Osteocyte (in vitro differentiated cells): ENCODE data around the gene TXNDC11. TPM values are rescaled to one million over a fixed set of nuclear protein-coding genes. Genes with fewer than 3 reads are reported as not detected.

Experiments used
- DNase-seq: peaks from one replicate; pipeline ENCODE4 v3.0.0; 2021; ENCODE audit warnings: mixed read lengths; ENCODE audit not compliant: unreplicated experiment; ENCODE audit errors: extremely low spot score
- H3K27ac Mint-ChIP-seq: one replicate; pipeline ENCODE4 v1.8.0; 2021; ENCODE audit warnings: mild to moderate bottlenecking, mixed read lengths; ENCODE audit not compliant: unreplicated experiment
- H3K27me3 Mint-ChIP-seq: one replicate; pipeline ENCODE4 v1.8.0; 2021; ENCODE audit warnings: mixed read lengths; ENCODE audit not compliant: unreplicated experiment
- H3K36me3 Mint-ChIP-seq: one replicate; pipeline ENCODE4 v1.8.0; 2021; ENCODE audit warnings: mixed read lengths; ENCODE audit not compliant: unreplicated experiment
- H3K4me1 Mint-ChIP-seq: one replicate; pipeline ENCODE4 v1.8.0; 2021; ENCODE audit warnings: mixed read lengths; ENCODE audit not compliant: unreplicated experiment
- H3K4me3 Mint-ChIP-seq: one replicate; pipeline ENCODE4 v1.8.0; 2021; ENCODE audit warnings: mild to moderate bottlenecking, moderate library complexity, mixed read lengths; ENCODE audit not compliant: unreplicated experiment
- H3K9me3 Mint-ChIP-seq: one replicate; pipeline ENCODE4 v1.8.0; 2021; ENCODE audit warnings: mixed read lengths; ENCODE audit not compliant: unreplicated experiment
- total RNA-seq: library from RNA; stranded (reverse); gene quantifications from 2 replicates; pipeline ENCODE4 v1.2.1, GENCODE V29; 2021
- TF ChIP-seq, protein P1 (sequence below): fragments of 200-600 bp; sonication (generic); IDR thresholded peaks from 2 replicates; pipeline ENCODE4 v1.5.0; 2021; ENCODE audit warnings: antibody characterized with exemption, mild to moderate bottlenecking, moderate library complexity

TXNDC11 gene
- total RNA-seq, 1 donor from 2014 or later = 31.9 TPM

- H3K9me3 Mint-ChIP-seq = no peaks in the 10 kb centered on the region
- no peaks in the 10 kb centered on the region for H3K27me3 Mint-ChIP-seq
- no peaks in the 10 kb centered on the region for H3K36me3 Mint-ChIP-seq
- peak overlapping the region; percentile 95 for H3K4me3 Mint-ChIP-seq
- peak overlapping the region; percentile 91 for H3K27ac Mint-ChIP-seq
- peaks cover 55% of the 10 kb centered on the region for H3K4me1 Mint-ChIP-seq
- TF ChIP-seq, protein P1, sequence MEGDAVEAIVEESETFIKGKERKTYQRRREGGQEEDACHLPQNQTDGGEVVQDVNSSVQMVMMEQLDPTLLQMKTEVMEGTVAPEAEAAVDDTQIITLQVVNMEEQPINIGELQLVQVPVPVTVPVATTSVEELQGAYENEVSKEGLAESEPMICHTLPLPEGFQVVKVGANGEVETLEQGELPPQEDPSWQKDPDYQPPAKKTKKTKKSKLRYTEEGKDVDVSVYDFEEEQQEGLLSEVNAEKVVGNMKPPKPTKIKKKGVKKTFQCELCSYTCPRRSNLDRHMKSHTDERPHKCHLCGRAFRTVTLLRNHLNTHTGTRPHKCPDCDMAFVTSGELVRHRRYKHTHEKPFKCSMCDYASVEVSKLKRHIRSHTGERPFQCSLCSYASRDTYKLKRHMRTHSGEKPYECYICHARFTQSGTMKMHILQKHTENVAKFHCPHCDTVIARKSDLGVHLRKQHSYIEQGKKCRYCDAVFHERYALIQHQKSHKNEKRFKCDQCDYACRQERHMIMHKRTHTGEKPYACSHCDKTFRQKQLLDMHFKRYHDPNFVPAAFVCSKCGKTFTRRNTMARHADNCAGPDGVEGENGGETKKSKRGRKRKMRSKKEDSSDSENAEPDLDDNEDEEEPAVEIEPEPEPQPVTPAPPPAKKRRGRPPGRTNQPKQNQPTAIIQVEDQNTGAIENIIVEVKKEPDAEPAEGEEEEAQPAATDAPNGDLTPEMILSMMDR = no peak
- no peak for DNase-seq
Observed at GRCh38 chr16:11742093-11742535, 543 bp downstream of the TXNDC11 start.

- H3K9me3 Mint-ChIP-seq = no peaks in the 10 kb centered on the region
- peaks cover 58% of the 10 kb centered on the region for H3K4me1 Mint-ChIP-seq
- peak overlapping the region; percentile 23 for H3K27ac Mint-ChIP-seq
- peak overlapping the region; percentile 95 for H3K4me3 Mint-ChIP-seq
- TF ChIP-seq, protein P1 = no peak
- H3K36me3 Mint-ChIP-seq = peaks cover 8% of the 10 kb centered on the region
- DNase-seq = no peak
- no peaks in the 10 kb centered on the region for H3K27me3 Mint-ChIP-seq
Observed at GRCh38 chr16:11740567-11740966, 2.1 kb downstream of the TXNDC11 start.

DNA sequence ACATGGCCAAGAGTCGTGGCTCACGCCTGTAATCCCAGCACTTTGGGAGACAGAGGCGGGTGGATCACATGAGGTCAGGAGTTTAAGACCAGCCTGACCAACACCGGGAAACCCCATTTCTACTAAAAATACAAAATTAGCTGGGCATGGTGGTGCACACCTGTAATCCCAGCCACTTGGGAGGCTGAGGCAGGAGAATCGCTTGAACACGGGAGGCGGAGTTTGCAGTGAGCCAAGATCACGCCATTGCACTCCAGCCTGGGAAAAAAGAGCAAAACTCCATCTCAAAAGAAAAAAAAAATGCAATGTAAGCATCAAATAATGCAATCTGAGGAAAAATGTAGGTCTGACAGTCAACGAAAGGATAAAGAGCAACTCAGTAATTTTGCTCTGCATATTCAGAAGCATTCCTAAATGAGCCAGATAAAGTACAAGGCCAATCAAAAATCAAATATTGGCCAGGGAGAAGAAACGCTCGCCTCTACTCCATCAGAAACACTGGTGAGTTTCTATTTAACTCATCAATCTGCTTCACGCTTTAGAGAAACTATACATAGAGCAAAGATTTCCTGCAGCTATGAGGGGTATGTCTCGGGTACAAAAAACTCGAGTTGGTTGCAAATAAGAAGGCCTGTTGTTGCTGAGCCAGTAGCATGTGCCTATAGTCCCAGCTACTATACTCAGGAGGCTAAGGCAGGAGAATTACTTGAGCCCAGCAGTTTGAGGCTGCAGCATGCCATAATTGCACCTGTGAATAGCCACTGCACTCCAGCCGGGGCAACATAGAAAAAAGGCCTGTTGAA lies 3.7 kb downstream of the TXNDC11 start:
- no peak for DNase-seq

DNA sequence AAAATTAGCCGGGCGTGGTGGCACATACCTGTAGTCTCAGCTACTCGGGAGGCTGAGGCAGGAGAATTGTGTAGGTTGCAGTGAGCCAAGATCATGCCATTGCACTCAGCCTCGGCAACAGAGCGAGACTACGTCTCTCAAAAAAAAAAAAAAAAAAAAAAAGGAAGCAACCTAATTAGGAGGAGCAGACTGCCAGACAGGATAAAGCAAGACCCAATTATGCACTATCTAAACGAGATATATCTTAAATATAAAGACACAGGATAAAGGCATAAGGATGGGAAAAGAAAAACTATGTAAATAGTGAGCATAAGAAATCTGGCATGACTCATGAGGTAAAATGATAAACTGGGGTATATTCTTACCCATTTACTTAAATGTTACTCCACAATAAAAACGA lies 4.9 kb downstream of the TXNDC11 start:
- Mint-ChIP-seq H3K9me3 (no peaks in the 10 kb centered on the region), H3K4me3 (no peak overlapping the region), H3K36me3 (peaks cover 21% of the 10 kb centered on the region), H3K4me1 (peaks cover 43% of the 10 kb centered on the region), H3K27me3 (no peaks in the 10 kb centered on the region), H3K27ac (no peak overlapping the region)
- TF ChIP-seq, protein P1 = no peak
- DNase-seq = no peak

More for the DNA sequence above, 3.7 kb downstream of the TXNDC11 start:
- peaks cover 17% of the 10 kb centered on the region for H3K36me3 Mint-ChIP-seq
- TF ChIP-seq, protein P1 = no peak
- H3K4me3 Mint-ChIP-seq = no peak overlapping the region
- H3K4me1 Mint-ChIP-seq = peaks cover 53% of the 10 kb centered on the region
- peak overlapping the region; percentile 1 for H3K27ac Mint-ChIP-seq
- H3K9me3 Mint-ChIP-seq = no peaks in the 10 kb centered on the region
- H3K27me3 Mint-ChIP-seq = no peaks in the 10 kb centered on the region

DNA sequence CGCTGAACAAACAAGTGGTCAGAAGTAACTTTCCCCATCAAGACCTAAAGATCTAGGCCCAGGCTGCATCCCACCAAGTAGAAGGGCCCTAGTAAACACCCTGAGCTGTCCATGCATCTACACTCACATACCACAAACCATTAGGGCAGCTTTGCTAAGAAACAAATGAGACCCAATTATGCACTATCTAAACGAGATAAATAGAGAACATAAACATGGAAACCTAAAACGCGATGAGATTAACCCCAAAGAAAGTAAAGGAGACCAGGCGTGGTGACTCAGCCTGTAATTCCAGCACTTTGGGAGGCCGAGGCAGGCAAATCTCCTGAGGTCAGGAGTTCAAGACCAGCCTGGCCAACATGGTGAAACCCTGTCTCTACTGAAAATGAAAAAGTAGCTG lies 5.8 kb downstream of the TXNDC11 start:
- TF ChIP-seq, protein P1 = no peak
- Mint-ChIP-seq H3K4me1 (peaks cover 43% of the 10 kb centered on the region), H3K27me3 (no peaks in the 10 kb centered on the region), H3K9me3 (no peaks in the 10 kb centered on the region), H3K36me3 (peaks cover 25% of the 10 kb centered on the region), H3K4me3 (no peak overlapping the region), H3K27ac (no peak overlapping the region)
- DNase-seq = no peak
